ENCODE measurements around the gene FAXC. TPM values are rescaled to one million over a fixed set of nuclear protein-coding genes. Genes with fewer than 3 reads are reported as not detected.

Gene FAXC
- total RNA-seq (1 to 10 TPM in 5 of 7 donors, under 1 TPM in 2; 0.78 to 3.8 (median 2.5) TPM), polyA plus RNA-seq (1 to 10 TPM; 1.3 to 8.1 TPM)
- long read RNA-seq, donor 1, partial matches to known transcripts: 0 of 1 reads
- long read RNA-seq, donor 1, other reads (novel, unspliced or antisense): 1 of 1 reads
- long read RNA-seq, donor 2, full-length matches to known transcripts: 2 of 2 reads
- long read RNA-seq, donor 2, partial matches to known transcripts: 0 of 2 reads
- long read RNA-seq, donor 2, other reads (novel, unspliced or antisense): 0 of 2 reads
- long read RNA-seq, donor 3, full-length matches to known transcripts: 1 of 1 reads
- long read RNA-seq, donor 3, partial matches to known transcripts: 0 of 1 reads
- long read RNA-seq, donor 3, other reads (novel, unspliced or antisense): 0 of 1 reads

DNA sequence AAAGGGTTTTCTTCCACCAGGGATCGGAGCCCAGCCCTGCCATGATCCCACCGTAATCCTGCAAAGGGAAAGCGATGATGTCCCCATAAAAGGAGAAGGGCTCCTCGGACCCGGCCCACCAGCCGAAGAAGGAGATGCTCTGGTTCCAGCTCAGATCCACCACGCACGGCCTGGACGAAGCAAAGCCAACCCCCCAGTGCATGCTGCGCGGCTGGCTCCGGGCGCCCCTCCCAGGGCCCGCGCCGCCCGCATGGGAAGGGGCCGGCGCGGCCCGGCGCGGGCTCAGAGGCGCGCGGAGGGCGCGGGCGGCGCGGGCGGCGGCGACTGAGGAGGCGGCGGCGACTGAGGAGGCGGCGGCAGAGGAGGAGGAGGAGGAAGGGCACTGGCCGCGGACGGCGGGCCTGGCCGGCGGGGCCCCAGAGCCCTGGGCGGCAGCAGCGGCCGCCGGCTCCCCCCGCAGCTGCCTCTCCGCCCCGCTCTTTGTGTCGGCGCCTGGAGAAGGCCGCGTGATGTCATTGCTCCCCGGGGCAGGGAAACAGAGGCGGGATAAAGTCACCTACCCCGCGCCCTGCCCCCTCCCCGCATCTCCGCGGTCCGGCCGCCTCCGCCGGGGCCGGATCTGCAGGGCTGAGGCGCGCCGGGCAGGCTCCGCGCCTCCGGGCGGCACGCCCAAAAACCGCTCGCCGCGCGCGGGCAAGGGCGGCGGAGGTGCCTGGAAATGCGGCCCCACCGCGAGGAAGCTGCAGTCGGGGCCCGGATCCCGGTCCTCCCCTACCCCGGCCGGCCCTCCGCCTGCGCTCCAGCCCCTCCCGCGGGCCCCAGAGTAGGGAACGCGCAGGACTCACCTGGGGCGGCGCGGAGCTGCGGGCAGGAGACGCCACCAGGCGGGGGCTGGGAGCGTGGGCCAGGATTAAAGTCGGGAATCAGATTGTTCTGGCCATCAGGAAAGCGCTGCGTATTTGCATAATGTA lies at the start of gene FAXC:
Gene FAXC, minus strand, starts transcription at position 504 of the 971 bp plus-strand sequence. Its CDS starts 302 bp downstream, at position 202.
- Histone ChIP-seq H3K36me3 (no peaks in the 10 kb centered on the region), H3K27me3 (no peaks in the 10 kb centered on the region), H3K4me3 (peak within 1 kb of the TSS; percentile 62), H3K9me3 (no peaks in the 10 kb centered on the region), H3K4me1 (ENCODE audit: insufficient read depth) (no peaks in the 10 kb centered on the region), H3K27ac (no peak within 1 kb of the TSS)
- intact Hi-C loops (cut with DNase I): no loop called here
- TF ChIP-seq POLR2A (IDR thresholded peaks at IDR 0.05): no peak
- no peak for TF ChIP-seq EP300 (IDR thresholded peaks at IDR 0.05)
- TF ChIP-seq, protein P1, sequence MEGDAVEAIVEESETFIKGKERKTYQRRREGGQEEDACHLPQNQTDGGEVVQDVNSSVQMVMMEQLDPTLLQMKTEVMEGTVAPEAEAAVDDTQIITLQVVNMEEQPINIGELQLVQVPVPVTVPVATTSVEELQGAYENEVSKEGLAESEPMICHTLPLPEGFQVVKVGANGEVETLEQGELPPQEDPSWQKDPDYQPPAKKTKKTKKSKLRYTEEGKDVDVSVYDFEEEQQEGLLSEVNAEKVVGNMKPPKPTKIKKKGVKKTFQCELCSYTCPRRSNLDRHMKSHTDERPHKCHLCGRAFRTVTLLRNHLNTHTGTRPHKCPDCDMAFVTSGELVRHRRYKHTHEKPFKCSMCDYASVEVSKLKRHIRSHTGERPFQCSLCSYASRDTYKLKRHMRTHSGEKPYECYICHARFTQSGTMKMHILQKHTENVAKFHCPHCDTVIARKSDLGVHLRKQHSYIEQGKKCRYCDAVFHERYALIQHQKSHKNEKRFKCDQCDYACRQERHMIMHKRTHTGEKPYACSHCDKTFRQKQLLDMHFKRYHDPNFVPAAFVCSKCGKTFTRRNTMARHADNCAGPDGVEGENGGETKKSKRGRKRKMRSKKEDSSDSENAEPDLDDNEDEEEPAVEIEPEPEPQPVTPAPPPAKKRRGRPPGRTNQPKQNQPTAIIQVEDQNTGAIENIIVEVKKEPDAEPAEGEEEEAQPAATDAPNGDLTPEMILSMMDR (IDR thresholded peaks at IDR 0.05): no peak
- WGBS, 3 donors: 0 to 1% (median 1%) methylated on average over 72 to 103 of the region's 108 CpGs
- peak; percentile 18 to 43 (median 25) for DNase-seq

DNA sequence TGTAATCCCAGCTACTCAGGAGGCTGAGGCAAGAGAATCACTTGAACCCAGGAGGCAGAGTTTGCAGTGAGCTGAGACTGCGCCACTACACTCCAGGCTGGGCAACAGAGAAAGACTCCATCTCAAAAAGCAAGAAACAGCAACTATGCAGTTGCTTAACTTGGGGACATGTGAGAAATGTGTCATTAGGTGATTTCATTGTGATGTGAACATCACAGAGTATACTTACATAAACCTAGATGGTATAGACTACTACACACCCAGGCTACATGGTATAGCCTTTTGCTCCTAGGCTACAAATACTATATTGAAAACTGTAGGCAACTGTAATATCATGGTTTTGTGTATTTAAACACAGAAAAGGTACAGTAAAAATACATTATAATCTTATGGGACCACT lies 47.8 kb upstream of the FAXC start:
- Histone ChIP-seq H3K4me1 (ENCODE audit: insufficient read depth) (no peaks in the 10 kb centered on the region), H3K9me3 (no peaks in the 10 kb centered on the region), H3K27ac (no peak overlapping the region), H3K36me3 (no peaks in the 10 kb centered on the region), H3K4me3 (no peak overlapping the region), H3K27me3 (no peaks in the 10 kb centered on the region)
- intact Hi-C loops (cut with DNase I): no loop called here
- TF ChIP-seq, protein P1 (IDR thresholded peaks at IDR 0.05): no peak
- TF ChIP-seq EP300 (IDR thresholded peaks at IDR 0.05) (no peak), POLR2A (IDR thresholded peaks at IDR 0.05) (no peak)
- 2 to 100% (median 95%) methylated on average over 1 of the region's 1 CpG for WGBS, 3 donors
- DNase-seq: no peak

DNA sequence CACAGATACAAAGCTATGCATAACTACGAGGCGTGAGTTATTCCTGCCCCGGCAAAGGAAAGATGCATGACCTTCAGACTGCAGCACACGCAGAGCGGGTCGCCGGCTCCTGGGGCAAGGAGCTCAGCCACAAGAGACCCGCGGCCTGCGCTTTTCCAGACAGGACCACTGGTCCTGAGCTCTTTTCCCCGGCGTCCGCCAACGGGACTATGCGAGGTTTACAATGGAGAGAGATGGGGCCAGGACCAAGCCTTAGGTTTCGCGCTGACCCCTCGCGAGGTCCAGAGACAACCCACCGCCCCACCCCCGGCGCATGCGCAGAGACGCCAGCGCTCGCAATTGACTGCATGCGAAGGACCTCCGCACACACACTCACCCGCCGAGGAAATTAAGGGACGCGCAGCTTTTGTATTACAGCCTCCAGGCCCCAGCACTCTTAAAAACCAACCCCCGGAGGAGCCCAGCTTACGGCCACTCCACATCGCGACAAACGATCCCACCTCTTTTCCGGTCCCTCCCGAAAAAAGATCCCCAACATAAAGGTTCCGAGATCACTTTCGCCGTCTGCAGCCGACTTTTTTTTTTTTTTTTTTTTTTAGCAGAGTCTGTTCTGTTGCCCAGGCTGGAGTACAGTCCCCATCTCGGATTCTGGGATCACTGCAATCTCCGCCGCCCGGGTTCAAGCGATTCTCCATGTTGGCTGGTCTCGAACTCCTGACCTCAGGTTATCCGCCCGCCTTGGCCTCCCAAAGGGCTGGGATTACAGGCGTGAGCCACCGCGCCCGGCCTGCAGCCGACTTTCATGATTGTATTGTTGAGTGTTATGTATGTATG lies 44.4 kb upstream of the FAXC start, which contains the start of gene COQ3:
Gene COQ3, minus strand, starts transcription at position 498 of the 834 bp plus-strand sequence. Its CDS starts 16 bp downstream, at position 482.
- Histone ChIP-seq H3K9me3 (no peaks in the 10 kb centered on the region), H3K27me3 (no peaks in the 10 kb centered on the region), H3K36me3 (no peaks in the 10 kb centered on the region), H3K4me1 (ENCODE audit: insufficient read depth) (no peaks in the 10 kb centered on the region), H3K27ac (peak within 1 kb of the TSS; percentile 70 to 85), H3K4me3 (peak within 1 kb of the TSS; percentile 72)
- 5 to 10% (median 9%) methylated on average over 56 of the region's 56 CpGs for WGBS, 3 donors
- TF ChIP-seq POLR2A (IDR thresholded peaks at IDR 0.05): no peak
- TF ChIP-seq, protein P1 (IDR thresholded peaks at IDR 0.05): no peak
- no peak for TF ChIP-seq EP300 (IDR thresholded peaks at IDR 0.05)
- peak; percentile 60 to 84 (median 73) for DNase-seq
- intact Hi-C loops (cut with DNase I): no loop called here

DNA sequence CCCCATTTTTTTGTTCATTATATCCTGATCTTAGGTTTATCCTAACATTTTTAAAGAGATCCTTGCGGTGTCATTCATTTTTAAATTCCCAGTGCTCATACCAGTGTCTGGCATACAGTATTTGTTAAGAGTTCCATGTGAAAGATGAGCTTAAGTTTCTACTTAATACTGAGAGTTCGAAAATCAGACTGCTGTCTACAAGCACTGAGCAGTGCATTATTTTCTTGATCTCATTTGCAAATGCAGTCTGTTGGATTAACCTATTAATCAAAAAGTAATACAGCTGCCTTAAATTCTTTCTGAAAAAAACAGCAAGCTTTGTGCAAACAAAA lies 43.9 kb upstream of the FAXC start:
- TF ChIP-seq EP300 (IDR thresholded peaks at IDR 0.05) (no peak), POLR2A (IDR thresholded peaks at IDR 0.05) (no peak)
- TF ChIP-seq, protein P1 (IDR thresholded peaks at IDR 0.05): no peak
- Histone ChIP-seq H3K4me3 (peak overlapping the region; percentile 72), H3K36me3 (no peaks in the 10 kb centered on the region), H3K9me3 (no peaks in the 10 kb centered on the region), H3K27ac (no peak overlapping the region), H3K27me3 (no peaks in the 10 kb centered on the region), H3K4me1 (ENCODE audit: insufficient read depth) (no peaks in the 10 kb centered on the region)
- DNase-seq: no peak
- WGBS, 3 donors: 8 to 21% (median 18%) methylated on average over 2 of the region's 2 CpGs
- intact Hi-C loops (cut with DNase I): no loop called here

Data from ovary (tissue), 10 donors.